ENCODE data around the gene ADGRF5. TPM values are rescaled to one million over a fixed set of nuclear protein-coding genes. Genes with fewer than 3 reads are reported as not detected.

ADGRF5 gene
- total and polyA plus RNA-seq, 2 experiments from 2014 or later: 0.70 to 2.0 TPM

GRCh38 chr6:46888578-46888977 lies 33.2 kb downstream of the ADGRF5 start:
- Histone ChIP-seq H3K4me2 (no peak overlapping the region), H3K27ac (no peak overlapping the region), H3K27me3 (no peaks in the 10 kb centered on the region), H3K9me3 (ENCODE audit: low read depth) (no peaks in the 10 kb centered on the region), H3K4me3 (no peak overlapping the region), H3K9me2 (replicated peaks; ENCODE audit: insufficient read depth) (no peaks in the 10 kb centered on the region), H3K36me3 (replicated peaks; ENCODE audit: insufficient read depth, low read depth) (no peaks in the 10 kb centered on the region), H3K4me1 (ENCODE audit: insufficient read depth) (peaks cover 12% of the 10 kb centered on the region), H4K20me1 (ENCODE audit: insufficient read depth, poor library complexity, severe bottlenecking) (no peaks in the 10 kb centered on the region), H2AFZ (no peak overlapping the region), H3K79me2 (no peaks in the 10 kb centered on the region)
- TF ChIP-seq EZH2 (IDR thresholded peaks at IDR 0.05; ENCODE audit: borderline replicate concordance) (no peak), CTCF (IDR thresholded peaks at IDR 0.05; ENCODE audit: poor library complexity) (no peak), EZH2phosphoT487 (IDR thresholded peaks at IDR 0.05; ENCODE audit: low read depth, severe bottlenecking, unreplicated experiment) (no peak)
- 60% methylated on average over 4 of the region's 4 CpGs for WGBS (ENCODE audit: low lambda C conversion rate, missing lambda C conversion rate)
- no peak for DNase-seq (ENCODE audit: low spot score)

GRCh38 chr6:46888031-46888430 lies 33.7 kb downstream of the ADGRF5 start:
- no peak overlapping the region for H3K4me3 ChIP-seq
- no peaks in the 10 kb centered on the region for H3K9me3 ChIP-seq (ENCODE audit: low read depth)
- H3K36me3 ChIP-seq (replicated peaks; ENCODE audit: insufficient read depth, low read depth): no peaks in the 10 kb centered on the region
- DNase-seq (ENCODE audit: low spot score): no peak
- TF ChIP-seq EZH2 (IDR thresholded peaks at IDR 0.05; ENCODE audit: borderline replicate concordance) (no peak), EZH2phosphoT487 (IDR thresholded peaks at IDR 0.05; ENCODE audit: low read depth, severe bottlenecking, unreplicated experiment) (no peak), CTCF (IDR thresholded peaks at IDR 0.05; ENCODE audit: poor library complexity) (no peak)
- H3K9me2 ChIP-seq (replicated peaks; ENCODE audit: insufficient read depth): no peaks in the 10 kb centered on the region
- H3K4me2 ChIP-seq: no peak overlapping the region
- no peaks in the 10 kb centered on the region for H4K20me1 ChIP-seq (ENCODE audit: insufficient read depth, poor library complexity, severe bottlenecking)
- H3K4me1 ChIP-seq (ENCODE audit: insufficient read depth): peaks cover 7% of the 10 kb centered on the region
- H3K27ac ChIP-seq: no peak overlapping the region
- no peak overlapping the region for H2AFZ ChIP-seq
- H3K79me2 ChIP-seq: no peaks in the 10 kb centered on the region
- H3K27me3 ChIP-seq: no peaks in the 10 kb centered on the region
- WGBS (ENCODE audit: low lambda C conversion rate, missing lambda C conversion rate): 49% methylated on average over 3 of the region's 3 CpGs

- Histone ChIP-seq H3K27ac (no peak overlapping the region), H3K4me3 (no peak overlapping the region), H3K4me2 (no peak overlapping the region), H3K27me3 (no peaks in the 10 kb centered on the region), H3K4me1 (ENCODE audit: insufficient read depth) (no peaks in the 10 kb centered on the region), H2AFZ (no peak overlapping the region), H3K9me3 (ENCODE audit: low read depth) (no peaks in the 10 kb centered on the region), H3K9me2 (replicated peaks; ENCODE audit: insufficient read depth) (no peaks in the 10 kb centered on the region), H3K36me3 (replicated peaks; ENCODE audit: insufficient read depth, low read depth) (no peaks in the 10 kb centered on the region), H4K20me1 (ENCODE audit: insufficient read depth, poor library complexity, severe bottlenecking) (no peaks in the 10 kb centered on the region), H3K79me2 (no peaks in the 10 kb centered on the region)
- 86% methylated on average over 2 of the region's 2 CpGs for WGBS (ENCODE audit: low lambda C conversion rate, missing lambda C conversion rate)
- DNase-seq (ENCODE audit: low spot score): no peak
- TF ChIP-seq CTCF (IDR thresholded peaks at IDR 0.05; ENCODE audit: poor library complexity): no peak
- TF ChIP-seq EZH2phosphoT487 (IDR thresholded peaks at IDR 0.05; ENCODE audit: low read depth, severe bottlenecking, unreplicated experiment): no peak
- no peak for TF ChIP-seq EZH2 (IDR thresholded peaks at IDR 0.05; ENCODE audit: borderline replicate concordance)
Observed at GRCh38 chr6:46882645-46883044, 39.1 kb downstream of the ADGRF5 start.

- WGBS (ENCODE audit: low lambda C conversion rate, missing lambda C conversion rate): 95% methylated on average over 5 of the region's 5 CpGs
- no peaks in the 10 kb centered on the region for H4K20me1 ChIP-seq (ENCODE audit: insufficient read depth, poor library complexity, severe bottlenecking)
- H3K9me3 ChIP-seq (ENCODE audit: low read depth): no peaks in the 10 kb centered on the region
- H3K36me3 ChIP-seq (replicated peaks; ENCODE audit: insufficient read depth, low read depth): no peaks in the 10 kb centered on the region
- H3K27ac ChIP-seq: no peak overlapping the region
- H2AFZ ChIP-seq: no peak overlapping the region
- TF ChIP-seq CTCF (IDR thresholded peaks at IDR 0.05; ENCODE audit: poor library complexity): no peak
- no peak for TF ChIP-seq EZH2phosphoT487 (IDR thresholded peaks at IDR 0.05; ENCODE audit: low read depth, severe bottlenecking, unreplicated experiment)
- TF ChIP-seq EZH2 (IDR thresholded peaks at IDR 0.05; ENCODE audit: borderline replicate concordance): no peak
- no peak for DNase-seq (ENCODE audit: low spot score)
- H3K9me2 ChIP-seq (replicated peaks; ENCODE audit: insufficient read depth): no peaks in the 10 kb centered on the region
- H3K79me2 ChIP-seq: no peaks in the 10 kb centered on the region
- no peak overlapping the region for H3K4me3 ChIP-seq
- H3K4me2 ChIP-seq: no peak overlapping the region
- no peaks in the 10 kb centered on the region for H3K4me1 ChIP-seq (ENCODE audit: insufficient read depth)
- H3K27me3 ChIP-seq: no peaks in the 10 kb centered on the region
Observed at GRCh38 chr6:46879003-46879402, 42.7 kb downstream of the ADGRF5 start.

All from hepatocyte (in vitro differentiated cells).